GOT3 (cell line): Measurements from ENCODE around the gene AMACR.

Experiments used
- DNase-seq: peaks from one replicate; lab custom pipeline; 2025; ENCODE audit warnings: mixed read lengths; lab: John Stamatoyannopoulos, UW

The AMACR gene

GRCh38 chr5:34007621-34008600 lies at the start of gene AMACR:
AMACR (minus strand) TSS chr5:34008050; CDS start chr5:34008019, 31 bp downstream.
- peak; percentile 73 for DNase-seq

- DNase-seq = no peak
These were observed 49.7 kb upstream of the AMACR start for GRCh38 chr5:34057569-34057968.

- DNase-seq = no peak
These were observed 49.3 kb upstream of the AMACR start for GRCh38 chr5:34057118-34057517.

- no peak for DNase-seq
These were observed 47.8 kb upstream of the AMACR start for GRCh38 chr5:34055667-34056066.

GRCh38 chr5:34054400-34054729 lies 46.5 kb upstream of the AMACR start:
- no peak for DNase-seq

- no peak for DNase-seq
These were observed 45.9 kb upstream of the AMACR start for GRCh38 chr5:34053571-34054399.

- no peak for DNase-seq
These were observed 45.3 kb upstream of the AMACR start for GRCh38 chr5:34053133-34053532.

- DNase-seq = no peak
These were observed 43.6 kb upstream of the AMACR start for GRCh38 chr5:34051374-34051980.

- DNase-seq = no peak
These were observed 40.1 kb upstream of the AMACR start for GRCh38 chr5:34047774-34048572.

- DNase-seq = no peak
These were observed 39.3 kb upstream of the AMACR start for GRCh38 chr5:34047143-34047542.

GRCh38 chr5:34045996-34046395 lies 38.1 kb upstream of the AMACR start:
- DNase-seq = no peak

GRCh38 chr5:34045023-34045422 lies 37.2 kb upstream of the AMACR start:
- no peak for DNase-seq

GRCh38 chr5:34043099-34043876 lies 35.4 kb upstream of the AMACR start, which contains the start of gene C1QTNF3:
C1QTNF3 (minus strand) TSS chr5:34043213; CDS start chr5:34043125, 88 bp downstream.
- no peak for DNase-seq

- no peak for DNase-seq
These were observed 34.5 kb upstream of the AMACR start for GRCh38 chr5:34042321-34042720.

GRCh38 chr5:34041247-34041972 lies 33.6 kb upstream of the AMACR start:
- DNase-seq = no peak

- no peak for DNase-seq
These were observed 32.6 kb upstream of the AMACR start for GRCh38 chr5:34040472-34040871.

GRCh38 chr5:34039398-34040157 lies 31.7 kb upstream of the AMACR start:
- no peak for DNase-seq

- DNase-seq = no peak
These were observed 31.0 kb upstream of the AMACR start for GRCh38 chr5:34038838-34039237.

- DNase-seq = no peak
These were observed 30.5 kb upstream of the AMACR start for GRCh38 chr5:34038390-34038789.
